GM13977 (cell line): Measurements from ENCODE around the gene KCTD2.
A peak's percentile ranks its signal among the peaks of the same experiment; 100 is the strongest.

Source experiments
- DNase-seq: peaks from one replicate; pipeline ENCODE4 v3.0.0; 2012; ENCODE audit warnings: low spot score
- CTCF ChIP-seq: IDR thresholded peaks from 2 replicates; pipeline ENCODE4 v1.5.1; 2012; ENCODE audit warnings: mild to moderate bottlenecking, control low read depth; ENCODE audit not compliant: insufficient read depth; ENCODE audit errors: extremely low read depth, missing control alignments
- in situ Hi-C: fragments of 300-500 bp; cut with MboI; formaldehyde crosslinking; loops from one replicate; pipeline ENCODE4 v1.12.0; 2022; ENCODE audit warnings: low sequenced_read_pairs, low pct_unique_long_range_greater_than_20kb, mixed read lengths, inconsistent platforms; ENCODE audit not compliant: unreplicated experiment

Gene KCTD2

GRCh38 chr17:75046407-75047289 lies at the start of gene KCTD2, which contains the start of gene ATP5PD:
Gene KCTD2, plus strand, starts transcription at chr17:75047225. Its CDS starts 26 bp downstream, at chr17:75047251.
Gene ATP5PD, minus strand, starts transcription at chr17:75046969. Its CDS starts 4,319 bp downstream, at chr17:75042650.
- in situ Hi-C loops = no loop called here
- peak; percentile 99 for DNase-seq
- no peak for TF ChIP-seq CTCF

- no peak for DNase-seq
- in situ Hi-C loops = no loop called here
- no peak for TF ChIP-seq CTCF
These were observed 48.2 kb upstream of the KCTD2 start for GRCh38 chr17:74998783-74999182.

GRCh38 chr17:74999523-74999922 lies 47.5 kb upstream of the KCTD2 start:
- DNase-seq = no peak
- no peak for TF ChIP-seq CTCF
- in situ Hi-C loops = no loop called here

GRCh38 chr17:75001915-75002843 lies 44.8 kb upstream of the KCTD2 start:
- in situ Hi-C loops = no loop called here
- peak; percentile 11 for DNase-seq
- no peak for TF ChIP-seq CTCF

- in situ Hi-C loops = no loop called here
- peak; percentile 13 for DNase-seq
- TF ChIP-seq CTCF = no peak
These were observed 43.7 kb upstream of the KCTD2 start for GRCh38 chr17:75003070-75003956.
